ENCODE measurements around the gene MAU2.
"Not testable (repeated sequence)": the region's sequence is repeated elsewhere in the genome, so short reads cannot be mapped to it uniquely, and the experiment has no call there.

GRCh38 chr19:19394333-19394732 is 73.7 kb downstream of the MAU2 start:
- TF ChIP-seq CTCF (IDR thresholded peaks at IDR 0.05); POLR2A (IDR thresholded peaks at IDR 0.05); POLR2AphosphoS5 (IDR thresholded peaks at IDR 0.05; ENCODE audit: insufficient read depth in 1 of 2, low read depth in 1 of 2): not testable (repeated sequence)
